Right lung (tissue), 5 donors: Measurements from ENCODE around the gene LRRC71. TPM values are rescaled to one million over a fixed set of nuclear protein-coding genes. Genes with fewer than 3 reads are reported as not detected.

ENCODE experiments used
- DNase-seq, 2 donors: peaks; one replicate each; pipeline ENCODE4 v3.0.0-alpha.2; 2013
- polyA plus RNA-seq, 5 donors: library from polyadenylated mRNA; unstranded; fragments of 120-200 nt; gene quantifications; one replicate each; pipeline versions ENCODE4 v1.2.1 to v1.2.3, GENCODE V29; 2013; ENCODE audit warnings: inconsistent platforms in 1 of 5, low replicate concordance in 1 of 5; ENCODE audit not compliant: insufficient read length in 5 of 5, insufficient read depth in 1 of 5

The LRRC71 gene
- polyA plus RNA-seq, 5 donors, result 0.81 to 5.6 (median 3.6) TPM

DNA sequence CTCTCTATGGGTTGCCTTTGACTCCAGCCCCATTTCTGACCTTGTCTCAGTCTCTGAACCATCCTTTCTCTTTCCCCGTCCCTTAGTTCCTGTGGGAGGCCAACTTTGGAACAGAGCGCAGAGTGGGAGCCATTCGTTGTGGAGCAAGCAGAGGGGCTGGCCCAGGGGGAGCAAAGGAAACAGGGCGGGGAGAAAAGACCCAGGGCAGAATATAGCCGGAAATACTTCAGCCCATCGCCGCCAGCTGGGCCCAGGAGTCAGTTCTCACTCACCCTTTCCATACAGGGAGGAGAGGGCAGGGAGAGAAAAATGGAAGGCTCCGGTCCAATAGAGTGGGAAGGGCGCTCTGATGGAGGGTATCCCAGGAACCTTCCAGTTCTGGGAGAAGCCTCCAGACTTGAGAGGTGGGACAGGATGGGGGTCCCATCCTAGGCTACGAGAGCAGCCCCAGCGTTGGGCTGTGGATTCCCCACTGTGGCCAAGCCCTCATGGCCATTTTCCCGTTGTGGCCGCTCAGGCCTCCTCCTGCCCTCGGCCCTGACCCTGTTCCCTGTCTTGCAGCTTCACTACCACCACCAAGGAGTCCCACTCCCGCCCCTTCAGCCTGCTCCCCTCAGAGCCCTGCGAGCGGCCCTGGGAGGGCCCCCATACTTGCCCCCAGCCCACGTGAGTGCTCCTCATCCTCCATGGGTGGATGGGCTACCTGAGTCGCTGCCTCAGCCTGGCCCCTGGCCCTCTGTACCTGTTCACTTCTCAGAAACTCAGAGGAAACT, 16.1 kb upstream of the LRRC71 start:
- DNase-seq, result peak; percentile 45 to 52

- DNase-seq, result no peak
Observed at GRCh38 chr1:156905176-156905575, 15.3 kb upstream of the LRRC71 start.

DNA sequence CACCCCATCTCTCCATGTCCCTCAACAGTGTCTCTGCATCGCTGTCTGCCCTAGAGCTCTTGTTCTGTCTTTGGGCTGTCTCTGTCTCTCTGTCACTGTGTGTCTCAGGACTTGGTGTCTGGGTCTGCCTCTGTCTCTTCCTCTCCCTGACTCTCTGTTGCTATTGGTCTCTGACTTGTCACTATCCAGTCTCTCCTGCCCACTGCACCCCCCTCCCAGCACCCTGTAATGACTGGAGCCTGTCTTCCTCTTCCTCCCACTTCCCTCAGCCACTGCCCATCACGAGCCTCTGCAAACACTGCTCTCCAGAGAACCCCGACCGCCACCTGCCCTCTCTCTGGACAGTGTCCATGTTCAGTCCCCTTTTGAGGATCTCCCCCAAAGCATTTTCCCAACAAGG, 14.8 kb upstream of the LRRC71 start:
- no peak for DNase-seq

- no peak for DNase-seq
Observed at GRCh38 chr1:156906206-156906906, 14.1 kb upstream of the LRRC71 start.

- no peak for DNase-seq
Observed at GRCh38 chr1:156908541-156908940, 11.9 kb upstream of the LRRC71 start.

DNA sequence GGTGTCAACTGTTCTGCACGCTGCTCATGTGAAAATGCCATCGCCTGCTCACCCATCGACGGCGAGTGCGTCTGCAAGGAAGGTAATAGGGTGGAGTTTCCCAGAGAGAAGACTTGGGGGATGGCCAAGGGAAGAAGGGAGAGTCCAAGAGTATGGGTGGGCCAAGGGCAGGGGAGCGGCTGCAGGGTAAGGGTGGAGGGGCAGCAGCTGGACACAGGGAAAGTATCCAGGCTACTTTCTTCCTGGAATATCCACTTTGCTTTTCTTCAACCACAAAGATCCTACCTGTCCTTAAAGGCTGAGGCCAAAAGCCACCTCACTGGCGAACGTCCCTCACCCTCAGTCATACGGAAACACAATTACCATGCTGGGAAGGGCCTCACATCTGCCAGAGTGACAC, 11.5 kb upstream of the LRRC71 start:
- no peak for DNase-seq

DNA sequence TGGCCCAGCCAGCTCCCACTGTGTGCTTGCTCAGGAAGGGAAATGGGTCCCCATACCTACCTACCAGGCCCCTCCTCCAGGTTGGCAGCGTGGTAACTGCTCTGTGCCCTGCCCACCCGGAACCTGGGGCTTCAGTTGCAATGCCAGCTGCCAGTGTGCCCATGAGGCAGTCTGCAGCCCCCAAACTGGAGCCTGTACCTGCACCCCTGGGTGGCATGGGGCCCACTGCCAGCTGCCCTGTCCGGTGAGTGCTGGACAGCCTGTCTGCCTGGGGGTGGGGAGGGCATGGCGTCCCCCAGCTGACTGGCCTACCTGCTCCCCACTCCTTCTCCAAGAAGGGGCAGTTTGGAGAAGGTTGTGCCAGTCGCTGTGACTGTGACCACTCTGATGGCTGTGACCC, 10.8 kb upstream of the LRRC71 start:
- DNase-seq, result no peak

DNA sequence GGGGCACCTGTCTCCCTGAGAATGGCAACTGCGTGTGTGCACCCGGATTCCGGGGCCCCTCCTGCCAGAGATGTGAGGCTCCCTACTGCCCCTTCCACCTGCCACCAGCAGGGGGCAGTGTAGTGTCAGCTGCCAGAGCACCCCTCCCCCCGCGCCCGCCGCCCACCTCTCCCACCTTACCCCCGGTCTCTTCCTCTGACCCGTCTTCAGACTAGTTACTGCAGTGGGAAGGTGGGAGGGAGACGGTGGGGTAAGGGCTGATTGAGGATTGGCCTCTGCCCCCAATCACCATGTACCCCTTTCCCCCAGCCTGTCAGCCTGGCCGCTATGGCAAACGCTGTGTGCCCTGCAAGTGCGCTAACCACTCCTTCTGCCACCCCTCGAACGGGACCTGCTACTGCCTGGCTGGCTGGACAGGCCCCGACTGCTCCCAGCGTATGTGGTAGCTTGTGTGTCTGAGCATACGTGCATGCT, 10.1 kb upstream of the LRRC71 start:
- DNase-seq, result no peak

DNA sequence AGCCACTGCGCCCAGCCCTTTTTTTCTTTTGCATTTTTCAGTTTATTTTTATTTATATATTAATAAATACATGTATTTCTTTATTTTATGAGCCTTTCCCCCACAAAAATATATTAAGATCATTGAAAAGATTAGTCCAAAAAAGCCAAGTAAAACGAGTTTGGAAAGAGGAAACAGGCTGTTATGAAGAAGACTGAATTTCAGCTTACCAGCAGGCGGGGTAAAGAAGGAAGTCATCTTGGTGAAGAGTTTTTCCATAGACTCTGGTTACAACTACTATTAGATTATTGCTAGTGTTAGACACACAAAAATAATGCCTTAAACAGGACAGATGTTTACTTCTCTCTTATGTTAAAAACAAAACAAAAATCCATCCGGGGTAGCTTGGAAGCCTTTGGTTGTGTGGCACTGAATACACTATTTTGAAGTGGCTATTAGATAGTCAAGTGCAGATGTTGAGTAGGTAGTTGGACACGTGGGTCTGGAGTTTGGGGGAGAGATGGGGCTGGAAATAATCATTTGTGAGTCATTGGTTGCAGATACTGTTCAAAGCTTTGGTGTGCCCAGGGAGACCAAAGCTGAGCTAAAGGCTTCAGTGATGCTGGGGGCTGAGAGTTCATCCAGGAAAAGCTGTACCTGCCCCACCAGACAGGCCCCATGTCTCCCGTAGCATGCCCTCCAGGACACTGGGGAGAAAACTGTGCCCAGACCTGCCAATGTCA, 8.7 kb upstream of the LRRC71 start:
- no peak for DNase-seq

DNA sequence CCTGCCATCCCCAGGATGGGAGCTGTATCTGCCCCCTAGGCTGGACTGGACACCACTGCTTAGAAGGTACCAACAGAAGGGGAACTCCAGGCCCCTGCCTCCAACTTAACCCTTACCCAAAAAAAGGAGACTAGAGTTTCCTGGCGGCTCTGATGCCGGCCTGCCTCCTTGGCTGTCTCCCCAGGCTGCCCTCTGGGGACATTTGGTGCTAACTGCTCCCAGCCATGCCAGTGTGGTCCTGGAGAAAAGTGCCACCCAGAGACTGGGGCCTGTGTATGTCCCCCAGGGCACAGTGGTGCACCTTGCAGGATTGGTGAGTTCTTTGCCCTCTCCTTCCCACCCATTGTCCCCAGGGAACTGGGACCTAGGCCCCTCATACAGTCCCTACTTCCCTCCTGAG, 8.1 kb upstream of the LRRC71 start:
- DNase-seq, result no peak

GRCh38 chr1:156912861-156913808, 7.3 kb upstream of the LRRC71 start:
- no peak for DNase-seq

- no peak for DNase-seq
Observed at GRCh38 chr1:156913809-156914387, 6.5 kb upstream of the LRRC71 start.

DNA sequence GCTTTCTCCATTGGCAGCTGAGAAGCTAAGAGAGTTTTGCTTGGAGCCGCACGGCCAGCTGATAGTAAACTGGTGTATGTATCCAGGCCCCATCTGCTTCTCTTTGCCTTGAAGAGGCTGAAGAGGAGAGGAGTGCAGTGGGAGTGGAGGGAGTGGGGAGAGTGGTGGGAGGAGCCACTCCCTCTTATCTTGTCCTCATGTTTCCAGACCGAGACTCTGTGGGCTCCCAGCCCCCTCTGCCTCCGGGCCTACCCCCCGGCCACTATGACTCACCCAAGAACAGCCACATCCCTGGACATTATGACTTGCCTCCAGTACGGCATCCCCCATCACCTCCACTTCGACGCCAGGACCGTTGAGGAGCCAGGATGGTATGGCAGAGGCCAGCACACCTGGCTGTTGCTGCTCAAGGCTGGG, 6.0 kb upstream of the LRRC71 start:
- no peak for DNase-seq

- no peak for DNase-seq
Observed at GRCh38 chr1:156921053-156921529, 659 bp downstream of the LRRC71 start.

GRCh38 chr1:156922986-156923669, 2.7 kb downstream of the LRRC71 start:
- DNase-seq, result no peak

GRCh38 chr1:156923670-156924477, 3.4 kb downstream of the LRRC71 start:
- DNase-seq, result no peak

- DNase-seq, result no peak
Observed at GRCh38 chr1:156924478-156925153, 4.2 kb downstream of the LRRC71 start.

GRCh38 chr1:156925154-156926010, 5.0 kb downstream of the LRRC71 start:
- DNase-seq, result no peak
